HCT116 (cell line): ENCODE results near the gene AOPEP. TPM values are rescaled to one million over a fixed set of nuclear protein-coding genes. Genes with fewer than 3 reads are reported as not detected.

ENCODE experiments used
- ATAC-seq: fragments of 200-7000 bp; cut with Tn5 transposase; 2 replicates; pipeline ENCODE4 v1.9.1; 2020; ENCODE audit warnings: mild to moderate bottlenecking, moderate library complexity
- BruUV-seq: library from RNA; stranded (reverse); fragments of 400-500 nt; replicated peaks from 2 replicates; lab custom pipeline; 2021; lab: Mats Ljungman, UMichigan
- CTCF ChIA-PET: fragments of 300-600 bp; sonication (Branson Sonifier 250); formaldehyde crosslinking; loops from one replicate; lab custom pipeline; 2021; ENCODE audit warnings: antibody characterized with exemption; lab: Charles Lee
- POLR2A ChIA-PET: fragments of 300-600, 350-600 bp; sonication (Branson Sonifier 250); formaldehyde crosslinking; loops from one replicate; lab custom pipeline; 2021; ENCODE audit warnings: antibody characterized with exemption; lab: Charles Lee
- RAD21 ChIA-PET, 2 experiments: fragments of 300-600 bp; sonication (Branson Sonifier 250); formaldehyde crosslinking; loops; one replicate each; lab custom pipeline; 2023; ENCODE audit warnings: low total read pairs in 2 of 2; ENCODE audit not compliant: uncharacterized antibody in 2 of 2, unreplicated experiment in 2 of 2, low non-redundant PET in 1 of 2; lab: Charles Lee
- DNase-seq: peaks from one replicate; pipeline ENCODE4 v3.0.0-alpha.2; 2010; ENCODE audit warnings: low read depth, low spot score
- H2AFZ ChIP-seq: fragments of 200-600 bp; shearing (Covaris generic), sonication (generic); 2 replicates; pipeline ENCODE4 v1.6.1; 2017; ENCODE audit warnings: low read depth, mixed run types, mixed read lengths, antibody characterized with exemption, low read length; ENCODE audit not compliant: poor library complexity, severe bottlenecking
- H3K27ac ChIP-seq: 2 replicates; pipeline ENCODE4 v1.5.1; 2012; ENCODE audit warnings: low read depth, low read length
- H3K27me3 ChIP-seq: fragments of 200-600 bp; sonication (generic); 2 replicates; pipeline ENCODE4 v1.6.1; 2016; ENCODE audit warnings: mixed run types, low read length, mixed read lengths; ENCODE audit not compliant: insufficient read depth
- H3K36me3 ChIP-seq, 2 experiments: fragments of 200-500 bp in 1 of 2; fragments of 200-600 bp in 1 of 2; sonication (Bioruptor generic) in 1 of 2; sonication (generic) in 1 of 2; 2 replicates each; pipeline versions ENCODE4 v1.5.1 to v1.6.1; 2014 to 2016; ENCODE audit warnings: low read length in 2 of 2, inconsistent platforms in 1 of 2, mixed read lengths in 1 of 2, mixed run types in 1 of 2; ENCODE audit not compliant: insufficient read depth in 2 of 2, control insufficient read depth in 1 of 2
- H3K4me1 ChIP-seq, 2 experiments: fragments of 200-600 bp in 1 of 2; sonication (generic) in 1 of 2; 2 replicates each; pipeline versions ENCODE4 v1.5.1 to v1.6.1; 2012 to 2017; ENCODE audit warnings: low read length in 2 of 2, inconsistent platforms in 1 of 2, mild to moderate bottlenecking in 1 of 2, mixed read lengths in 1 of 2, mixed run types in 1 of 2, moderate library complexity in 1 of 2; ENCODE audit not compliant: insufficient read depth in 2 of 2, control insufficient read depth in 1 of 2
- H3K4me2 ChIP-seq: fragments of 200-600 bp; sonication (generic); 2 replicates; pipeline ENCODE4 v1.6.1; 2017; ENCODE audit warnings: mixed run types, low read length, mixed read lengths
- H3K4me3 ChIP-seq, 2 experiments: fragments of 200-600 bp in 1 of 2; sonication (generic) in 1 of 2; replicated peaks in 1 of 2; 2 replicates each; pipeline ENCODE4 v1.5.1; 2011 to 2016; ENCODE audit warnings: low read length in 2 of 2, control low read depth in 1 of 2, low read depth in 1 of 2, mild to moderate bottlenecking in 1 of 2, mixed read lengths in 1 of 2, mixed run types in 1 of 2
- H3K79me2 ChIP-seq: fragments of 200-600 bp; sonication (generic); 2 replicates; pipeline ENCODE4 v1.6.1; 2017; ENCODE audit warnings: mild to moderate bottlenecking, mixed run types, low read length, moderate library complexity, mixed read lengths; ENCODE audit not compliant: insufficient read depth
- H3K9ac ChIP-seq: fragments of 200-600 bp; sonication (generic); 2 replicates; pipeline ENCODE4 v1.6.1; 2016; ENCODE audit warnings: low read length, mixed read lengths
- H3K9me2 ChIP-seq: fragments of 200-600 bp; sonication (generic), shearing (Covaris generic); 2 replicates; pipeline ENCODE4 v1.6.1; 2017; ENCODE audit warnings: mixed run types, mild to moderate bottlenecking, moderate library complexity; ENCODE audit not compliant: insufficient read depth
- H3K9me3 ChIP-seq, 2 experiments: fragments of 200-500 bp in 1 of 2; fragments of 200-600 bp in 1 of 2; sonication (Bioruptor generic) in 1 of 2; sonication (generic) in 1 of 2; 2 replicates each; pipeline ENCODE4 v1.6.1; 2014 to 2017; ENCODE audit warnings: low read length in 2 of 2, mixed read lengths in 2 of 2, inconsistent platforms in 1 of 2, low read depth in 1 of 2, mild to moderate bottlenecking in 1 of 2, mixed run types in 1 of 2, moderate library complexity in 1 of 2; ENCODE audit not compliant: control insufficient read depth in 1 of 2, insufficient read depth in 1 of 2
- H4K20me1 ChIP-seq: fragments of 200-600 bp; sonication (generic), shearing (Covaris generic); 2 replicates; pipeline ENCODE4 v1.6.1; 2017; ENCODE audit warnings: mixed run types, mild to moderate bottlenecking, moderate library complexity; ENCODE audit not compliant: insufficient read depth
- ATF3 ChIP-seq: IDR thresholded peaks from 2 replicates; pipeline ENCODE4 v1.6.1; 2012
- CBX3 ChIP-seq: IDR thresholded peaks from 2 replicates; pipeline ENCODE4 v1.6.1; 2012; ENCODE audit warnings: low read depth
- JUND ChIP-seq: IDR thresholded peaks from 2 replicates; pipeline ENCODE4 v1.6.1; 2012
- MAX ChIP-seq: IDR thresholded peaks from 2 replicates; pipeline ENCODE4 v1.6.1; 2012
- SIN3A ChIP-seq: IDR thresholded peaks from 2 replicates; pipeline ENCODE4 v1.6.1; 2012; ENCODE audit warnings: low read depth
- SP1 ChIP-seq: IDR thresholded peaks from 2 replicates; pipeline ENCODE4 v1.6.1; 2012; ENCODE audit warnings: low read depth
- TCF7L2 ChIP-seq: IDR thresholded peaks from 2 replicates; pipeline ENCODE4 v1.7.0; 2011; ENCODE audit warnings: borderline replicate concordance, inconsistent platforms; ENCODE audit not compliant: insufficient read depth, insufficient read length; ENCODE audit errors: extremely low read depth
- ZFX ChIP-seq: fragments of 450-650 bp; IDR thresholded peaks from 2 replicates; pipeline ENCODE4 v1.6.1; 2017
- ZNF274 ChIP-seq: fragments of 200-500 bp; sonication (Bioruptor generic); IDR thresholded peaks from 2 replicates; pipeline ENCODE4 v1.6.1; 2014; ENCODE audit warnings: mild to moderate bottlenecking, low read depth, low read length, inconsistent platforms
- intact Hi-C: fragments of 100-400 bp; cut with micrococcal nuclease; formaldehyde crosslinking; loops from 2 replicates; pipeline ENCODE4 v1.10.0; 2022
- total RNA-seq: library from RNA; stranded (reverse); gene quantifications from one replicate; pipeline ENCODE4 v1.2.1, GENCODE V29; 2021; ENCODE audit not compliant: unreplicated experiment
- TF ChIP-seq, protein P1 (sequence below): IDR thresholded peaks from 2 replicates; pipeline ENCODE4 v1.6.1; 2012; ENCODE audit warnings: low read depth

AOPEP gene
- total RNA-seq, 1 experiment from 2014 or later: 15.1 TPM

GRCh38 chr9:94677929-94678328 lies 48.6 kb upstream of the AOPEP start (continued):
- TF ChIP-seq TCF7L2 (no peak), CBX3 (no peak), ZNF274 (no peak), JUND (no peak)

GRCh38 chr9:94679587-94679986 lies 46.9 kb upstream of the AOPEP start:
- ChIA-PET POLR2A (interaction anchor here (1.4 kb wide), 1 partner anchor 125 kb away, joined by 3 read pairs; the partner anchor contains the start of gene PCAT7), RAD21 (interaction anchor here (0.9 to 3.2 kb wide), 5 partner anchors 11 to 488 kb away, joined by 3 to 14 read pairs (median 5); no protein-coding TSS in a partner anchor), CTCF (interaction anchor here (0.7 to 4.3 kb wide), 4 partner anchors 10 to 488 kb away, joined by 3 to 158 read pairs (median 20); no protein-coding TSS in a partner anchor)
- no peaks in the 10 kb centered on the region for H3K9me3 ChIP-seq
- no peak overlapping the region for H3K9ac ChIP-seq
- no peaks in the 10 kb centered on the region for H4K20me1 ChIP-seq
- ATAC-seq (no peak), DNase-seq (no peak)
- no peaks in the 10 kb centered on the region for H3K9me2 ChIP-seq
- H3K4me2 ChIP-seq: no peak overlapping the region
- no TSS peak for BruUV-seq
- no peaks in the 10 kb centered on the region for H3K79me2 ChIP-seq
- H3K27me3 ChIP-seq: peaks cover 16% of the 10 kb centered on the region; the same call in 1 of the 2 replicates
- no peak overlapping the region for H3K4me3 ChIP-seq
- H3K27ac ChIP-seq: no peak overlapping the region
- intact Hi-C loops: no loop called here
- H3K36me3 ChIP-seq: no peaks in the 10 kb centered on the region
- no peak overlapping the region for H2AFZ ChIP-seq
- TF ChIP-seq MAX (no peak), SIN3A (no peak), SP1 (no peak), ZFX (no peak), JUND (no peak), ATF3 (no peak)
- TF ChIP-seq, protein P1, sequence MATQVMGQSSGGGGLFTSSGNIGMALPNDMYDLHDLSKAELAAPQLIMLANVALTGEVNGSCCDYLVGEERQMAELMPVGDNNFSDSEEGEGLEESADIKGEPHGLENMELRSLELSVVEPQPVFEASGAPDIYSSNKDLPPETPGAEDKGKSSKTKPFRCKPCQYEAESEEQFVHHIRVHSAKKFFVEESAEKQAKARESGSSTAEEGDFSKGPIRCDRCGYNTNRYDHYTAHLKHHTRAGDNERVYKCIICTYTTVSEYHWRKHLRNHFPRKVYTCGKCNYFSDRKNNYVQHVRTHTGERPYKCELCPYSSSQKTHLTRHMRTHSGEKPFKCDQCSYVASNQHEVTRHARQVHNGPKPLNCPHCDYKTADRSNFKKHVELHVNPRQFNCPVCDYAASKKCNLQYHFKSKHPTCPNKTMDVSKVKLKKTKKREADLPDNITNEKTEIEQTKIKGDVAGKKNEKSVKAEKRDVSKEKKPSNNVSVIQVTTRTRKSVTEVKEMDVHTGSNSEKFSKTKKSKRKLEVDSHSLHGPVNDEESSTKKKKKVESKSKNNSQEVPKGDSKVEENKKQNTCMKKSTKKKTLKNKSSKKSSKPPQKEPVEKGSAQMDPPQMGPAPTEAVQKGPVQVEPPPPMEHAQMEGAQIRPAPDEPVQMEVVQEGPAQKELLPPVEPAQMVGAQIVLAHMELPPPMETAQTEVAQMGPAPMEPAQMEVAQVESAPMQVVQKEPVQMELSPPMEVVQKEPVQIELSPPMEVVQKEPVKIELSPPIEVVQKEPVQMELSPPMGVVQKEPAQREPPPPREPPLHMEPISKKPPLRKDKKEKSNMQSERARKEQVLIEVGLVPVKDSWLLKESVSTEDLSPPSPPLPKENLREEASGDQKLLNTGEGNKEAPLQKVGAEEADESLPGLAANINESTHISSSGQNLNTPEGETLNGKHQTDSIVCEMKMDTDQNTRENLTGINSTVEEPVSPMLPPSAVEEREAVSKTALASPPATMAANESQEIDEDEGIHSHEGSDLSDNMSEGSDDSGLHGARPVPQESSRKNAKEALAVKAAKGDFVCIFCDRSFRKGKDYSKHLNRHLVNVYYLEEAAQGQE: no peak
- H3K4me1 ChIP-seq: no peaks in the 10 kb centered on the region
